GM18951 (cell line): ENCODE data around the gene RAB40A.
"Not testable (repeated sequence)": the region's sequence is repeated elsewhere in the genome, so short reads cannot be mapped to it uniquely, and the experiment has no call there.

ENCODE experiments used
- POLR2A ChIP-seq: IDR thresholded peaks from 4 replicates; pipeline ENCODE4 v1.6.1; 2011; ENCODE audit warnings: mild to moderate bottlenecking; ENCODE audit not compliant: insufficient read length, insufficient read depth; ENCODE audit errors: extremely low read depth
- in situ Hi-C: fragments of 300-500 bp; cut with MboI; formaldehyde crosslinking; loops from one replicate; pipeline ENCODE4 v1.12.0; 2022; ENCODE audit warnings: low sequenced_read_pairs, mixed read lengths, inconsistent platforms; ENCODE audit not compliant: unreplicated experiment

RAB40A gene

DNA sequence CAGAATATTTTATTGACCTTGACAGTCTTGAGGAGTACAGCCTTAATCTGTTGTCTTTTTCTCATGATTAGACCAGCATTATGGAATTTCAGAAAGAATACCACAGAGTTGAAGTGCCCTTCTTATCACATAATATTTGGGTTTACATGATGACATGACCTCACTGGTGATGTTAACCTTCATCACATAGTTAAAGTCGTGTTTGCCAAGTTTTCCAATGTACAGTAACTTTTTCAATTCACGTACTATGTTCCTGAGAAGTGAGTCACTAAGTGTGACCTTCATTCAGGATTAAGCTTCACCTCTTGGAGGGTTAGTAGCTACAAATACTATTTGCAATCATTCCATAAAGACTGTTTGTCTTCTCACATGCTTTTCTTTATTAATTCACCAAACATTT is 52.1 kb downstream of the RAB40A start:
- in situ Hi-C loops: no loop called here

DNA sequence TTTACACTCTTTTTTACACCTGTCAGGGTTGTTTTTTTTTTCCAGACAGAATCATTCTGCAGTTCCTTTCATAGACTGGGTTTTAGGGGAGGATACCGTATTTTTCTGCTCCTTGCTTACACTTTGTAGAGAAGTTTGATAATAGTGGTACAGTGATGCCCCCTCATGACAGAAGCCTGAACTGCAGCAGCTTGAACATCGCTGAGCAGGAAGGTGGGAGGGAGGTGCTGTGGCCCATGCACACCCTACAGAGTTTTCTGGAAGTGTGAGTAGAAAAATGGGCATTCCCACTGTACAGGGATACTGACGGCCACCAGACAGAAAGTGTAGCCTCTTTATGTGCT is 54.5 kb downstream of the RAB40A start:
- no peak for TF ChIP-seq POLR2A
- in situ Hi-C loops: no loop called here

More for the DNA sequence above, 52.1 kb downstream of the RAB40A start:
- no peak for TF ChIP-seq POLR2A

DNA sequence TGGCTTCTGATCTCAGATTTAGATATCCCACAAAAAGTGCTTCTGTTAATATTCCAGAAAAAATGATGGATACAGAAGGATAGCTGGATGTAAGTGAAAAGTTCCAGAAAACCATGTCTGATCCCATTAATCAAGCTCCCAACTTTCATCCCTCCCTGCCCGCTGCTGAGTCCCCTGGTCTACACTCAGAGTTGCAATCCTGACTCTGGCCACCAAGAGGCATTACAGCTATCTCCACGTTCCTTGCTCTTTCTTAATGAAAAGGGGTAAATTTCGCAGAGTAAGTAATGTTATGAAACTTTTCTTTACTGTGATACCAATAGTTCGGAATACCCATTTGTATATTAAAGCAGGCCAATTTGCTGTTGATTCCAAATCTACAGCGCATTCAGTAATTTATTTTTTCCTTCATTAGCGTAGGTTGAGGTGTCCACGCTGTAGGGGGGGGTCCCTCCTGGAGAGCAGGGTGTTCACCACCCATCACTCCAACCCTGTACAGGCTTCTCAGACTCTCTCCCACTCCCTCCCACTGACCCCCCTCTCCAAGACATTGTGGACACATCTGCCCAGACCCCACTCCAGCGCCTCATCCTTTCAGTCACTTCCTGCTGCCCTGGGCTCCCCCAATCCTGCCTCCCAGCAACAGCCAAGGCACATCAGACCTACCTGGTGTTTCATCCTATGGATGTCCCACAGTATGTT is 55.1 kb downstream of the RAB40A start:
- in situ Hi-C loops: no loop called here

DNA sequence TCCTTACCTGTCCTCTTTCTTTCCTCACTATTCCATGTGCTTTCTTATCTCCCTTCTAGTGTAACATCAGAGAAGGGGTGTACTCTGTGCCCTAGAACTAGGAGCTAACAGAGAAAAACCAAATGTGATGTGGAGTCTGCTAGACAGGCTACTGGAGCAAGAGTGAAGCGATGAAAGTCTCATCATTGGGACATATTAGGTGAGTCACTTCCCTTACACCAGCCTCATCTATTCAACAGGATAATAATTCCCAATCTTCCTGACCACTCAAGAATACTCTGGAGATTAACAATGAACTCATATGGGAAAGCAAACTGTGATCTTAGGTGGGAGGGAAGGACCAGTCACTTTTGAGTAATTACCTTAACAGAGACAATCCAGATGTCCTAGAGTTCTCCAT is 58.1 kb downstream of the RAB40A start:
- in situ Hi-C loops: no loop called here
- no peak for TF ChIP-seq POLR2A

More for the DNA sequence above, 55.1 kb downstream of the RAB40A start:
- no peak for TF ChIP-seq POLR2A

DNA sequence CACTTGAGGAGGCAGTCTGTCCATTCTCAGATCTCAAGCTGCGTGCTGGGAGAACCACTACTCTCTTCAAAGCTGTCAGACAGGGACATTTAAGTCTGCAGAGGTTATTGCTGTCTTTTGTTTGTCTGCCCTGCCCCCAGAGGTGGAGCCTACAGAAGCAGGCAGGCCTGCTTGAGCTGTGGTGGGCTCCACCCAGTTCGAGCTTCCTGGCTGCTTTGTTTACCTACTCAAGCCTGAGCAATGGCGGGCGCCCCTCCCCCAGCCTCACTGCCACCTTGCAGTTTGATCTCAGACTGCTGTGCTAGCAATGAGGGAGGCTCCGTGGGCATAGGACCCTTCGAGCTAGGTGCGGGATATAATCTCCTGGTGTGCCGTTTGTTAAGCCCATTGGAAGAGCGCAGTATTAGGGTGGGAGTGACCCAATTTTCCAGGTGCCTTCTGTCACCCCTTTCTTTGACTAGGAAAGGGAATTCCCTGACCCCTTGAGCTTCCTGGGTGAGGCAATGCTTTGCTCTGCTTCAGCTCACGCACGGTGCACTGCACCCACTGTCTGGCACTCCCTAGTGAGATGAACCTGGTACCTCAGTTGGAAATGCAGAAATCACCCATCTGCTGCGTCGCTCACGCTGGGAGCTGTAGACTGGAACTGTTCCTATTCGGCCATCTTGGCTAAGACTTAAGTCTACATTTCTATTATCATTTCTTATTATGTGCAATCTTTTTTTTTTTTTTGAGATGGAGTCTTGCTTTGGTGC is 59.1 kb downstream of the RAB40A start:
- in situ Hi-C loops: not testable (repeated sequence)

DNA sequence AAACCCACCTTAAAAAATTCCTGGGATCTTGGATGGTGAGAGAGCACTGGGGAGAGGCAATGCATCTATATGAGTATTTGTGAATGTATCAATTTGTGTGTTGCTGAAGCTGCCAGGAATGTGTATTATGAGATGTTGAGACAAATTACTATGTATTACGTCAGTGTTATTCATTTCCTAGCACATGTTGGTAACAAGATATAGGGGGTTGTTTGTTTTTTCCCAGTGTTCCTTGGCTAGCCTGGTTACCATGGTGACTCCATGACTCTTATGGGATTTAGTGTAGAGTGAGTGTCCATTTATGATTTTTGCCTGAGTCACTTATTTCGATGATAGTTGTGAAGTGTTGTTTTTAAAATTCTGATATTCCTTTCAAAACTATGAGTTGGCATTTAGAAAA is 65.6 kb downstream of the RAB40A start:
- in situ Hi-C loops: no loop called here
- no peak for TF ChIP-seq POLR2A
